ENCODE data around the gene CUEDC1.
A peak's percentile ranks its signal among the peaks of the same experiment; 100 is the strongest.

The CUEDC1 gene

DNA sequence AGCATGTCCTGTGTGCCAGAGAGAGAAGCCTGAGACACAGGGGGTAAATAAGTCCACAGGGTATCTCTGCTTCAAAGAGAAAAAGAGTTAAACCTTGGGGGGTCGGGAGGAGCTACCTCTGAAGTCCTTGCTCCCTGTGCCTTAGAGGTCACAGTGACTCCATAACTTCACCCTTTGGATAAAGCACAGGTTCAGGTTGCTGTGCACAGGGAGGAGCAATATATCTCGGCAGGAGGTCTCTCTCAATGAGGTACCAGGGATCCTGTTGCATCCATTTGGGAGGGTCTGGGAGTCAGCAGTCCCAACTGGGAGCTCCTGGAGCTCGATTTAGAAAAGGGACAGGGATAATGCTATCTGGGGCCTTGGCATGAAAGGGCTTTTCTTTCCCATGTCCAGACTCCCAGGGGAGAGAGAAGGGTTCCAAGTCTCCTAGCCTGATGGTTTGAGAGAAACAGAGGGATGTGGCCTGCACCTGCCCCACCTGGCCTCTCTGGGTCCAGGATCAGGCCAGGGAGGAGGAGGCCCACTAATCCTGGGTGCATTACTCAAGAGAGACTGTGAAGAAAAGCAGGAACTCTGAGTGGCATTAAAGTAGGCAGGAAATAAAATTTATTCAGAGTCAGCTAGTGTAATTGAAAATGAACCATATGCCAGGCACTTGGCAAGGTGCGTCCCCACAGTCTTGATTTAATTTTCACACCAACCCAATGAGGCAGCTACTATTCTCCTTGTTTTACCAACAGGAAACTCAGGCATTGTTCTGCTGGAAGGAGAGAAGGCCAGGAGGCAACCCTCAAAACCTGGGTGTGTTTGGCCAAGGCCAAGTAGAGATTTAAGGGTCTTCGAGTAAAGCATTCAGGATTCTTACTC, 40.7 kb downstream of the CUEDC1 start:
- DNase-seq: no peak

DNA sequence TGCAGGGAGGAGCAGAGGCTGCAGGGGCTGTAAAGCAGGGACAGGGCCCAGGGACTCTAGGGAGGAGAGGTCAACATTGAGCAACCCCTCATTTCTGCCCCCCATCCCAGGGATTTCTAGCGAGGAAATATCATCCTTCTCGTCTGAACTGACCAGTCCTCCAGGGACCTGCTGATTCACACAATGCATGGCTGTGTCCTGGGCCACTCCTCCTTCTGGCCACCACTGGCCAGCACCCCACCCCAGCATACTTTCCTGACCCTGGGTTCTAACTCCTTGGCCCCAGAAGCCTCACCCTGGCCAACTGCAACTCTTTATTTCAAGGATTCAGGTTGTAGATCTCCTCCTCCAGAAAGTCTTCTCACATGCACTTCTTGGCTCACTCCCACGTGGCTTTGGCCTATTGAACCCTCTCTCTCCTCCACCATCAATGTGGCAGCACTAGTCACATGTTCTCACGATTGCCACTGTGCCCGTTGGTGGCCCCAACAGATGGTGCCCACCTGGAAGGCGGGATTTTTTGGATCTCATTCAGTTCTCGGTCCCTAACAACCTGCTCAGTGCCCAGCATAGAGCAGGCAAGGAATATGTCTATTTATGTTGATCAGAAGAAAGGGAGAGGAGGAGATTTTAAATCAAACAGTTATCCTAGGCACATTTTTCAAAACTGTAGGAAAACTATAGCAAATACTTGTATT, 41.5 kb downstream of the CUEDC1 start:
- no peak for DNase-seq

DNA sequence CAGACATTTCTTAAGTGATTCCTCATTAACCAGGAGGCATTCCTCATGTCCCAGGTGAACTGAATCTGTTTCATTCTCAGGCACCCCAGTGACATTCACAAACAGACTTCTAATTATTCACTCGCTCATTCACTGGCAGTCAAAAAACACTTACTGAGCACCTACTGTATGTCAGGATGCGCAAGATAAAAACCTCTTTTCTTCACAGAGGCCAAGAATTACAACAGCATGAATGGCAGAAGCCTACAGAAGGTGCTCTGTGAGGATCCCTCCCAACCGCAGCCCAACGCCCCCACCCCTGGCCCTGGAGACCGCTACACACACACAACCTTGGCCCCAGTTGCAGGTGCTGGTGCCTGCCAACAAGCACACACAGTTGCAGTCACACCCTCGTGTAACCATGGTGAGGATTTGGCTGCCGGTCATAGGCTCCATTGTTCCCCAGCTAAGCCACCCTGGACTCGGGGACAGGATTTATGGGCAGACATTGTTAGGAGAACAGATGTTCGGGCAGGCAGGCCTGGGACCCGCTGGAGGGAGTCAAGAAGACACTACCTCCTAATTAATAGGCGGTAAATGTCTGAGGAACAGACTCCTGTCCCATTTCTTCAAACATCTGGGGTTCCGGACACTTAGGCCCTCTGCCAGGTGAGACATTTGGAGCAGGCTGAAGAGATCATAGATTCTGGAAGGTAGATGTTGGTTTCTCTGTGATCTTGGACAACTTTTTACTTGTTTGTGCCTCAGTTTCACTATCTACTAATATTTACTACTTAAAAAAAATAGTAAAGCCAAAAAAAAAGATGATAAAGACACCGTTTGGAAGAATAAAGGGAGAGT, 43.2 kb downstream of the CUEDC1 start:
- DNase-seq: no peak

DNA sequence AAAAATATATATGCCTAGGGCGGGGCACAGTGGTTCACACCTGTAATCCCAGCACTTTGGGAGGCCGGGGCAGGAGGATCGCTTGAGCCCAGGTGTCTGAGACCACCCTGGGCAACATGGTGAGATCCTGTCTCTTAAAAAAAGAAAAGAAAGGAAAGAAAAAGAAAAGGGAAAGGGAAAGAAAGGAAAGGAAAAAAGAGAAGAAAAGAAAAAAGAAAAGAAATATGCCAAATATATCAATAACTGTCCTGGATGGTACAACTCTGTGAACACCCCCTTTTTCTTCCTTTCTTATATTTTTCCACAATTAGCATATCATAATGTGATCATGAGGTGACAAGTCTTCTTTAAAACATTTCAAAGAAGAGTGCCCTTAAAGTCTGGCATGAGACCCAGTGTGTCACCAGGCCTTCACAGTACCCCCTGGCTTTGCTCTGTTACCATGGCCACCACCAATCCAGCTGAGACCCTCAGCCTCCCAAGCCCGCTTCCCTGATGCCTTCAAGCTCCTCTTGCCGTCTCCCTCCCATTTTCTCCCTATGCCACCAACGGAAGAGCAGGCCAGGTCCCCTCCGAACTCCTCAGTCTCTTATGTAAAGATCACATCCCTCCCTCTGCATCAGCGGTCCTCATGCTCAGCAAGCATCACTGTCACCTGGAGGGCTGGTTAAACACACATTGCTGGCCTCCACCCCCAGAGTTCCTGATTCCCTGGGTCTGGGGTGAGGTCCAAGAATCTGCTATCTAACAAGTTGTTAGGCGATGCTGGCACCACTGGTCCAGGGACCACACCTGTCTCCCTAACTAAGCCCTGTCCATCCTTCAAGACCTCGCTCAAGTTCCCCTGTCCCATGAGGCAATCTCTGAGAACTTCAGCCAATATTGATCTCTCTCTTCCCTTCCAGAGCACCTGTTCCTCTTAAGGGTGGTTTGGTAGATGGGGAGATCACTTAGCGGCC, 44.5 kb downstream of the CUEDC1 start:
- DNase-seq: no peak

DNA sequence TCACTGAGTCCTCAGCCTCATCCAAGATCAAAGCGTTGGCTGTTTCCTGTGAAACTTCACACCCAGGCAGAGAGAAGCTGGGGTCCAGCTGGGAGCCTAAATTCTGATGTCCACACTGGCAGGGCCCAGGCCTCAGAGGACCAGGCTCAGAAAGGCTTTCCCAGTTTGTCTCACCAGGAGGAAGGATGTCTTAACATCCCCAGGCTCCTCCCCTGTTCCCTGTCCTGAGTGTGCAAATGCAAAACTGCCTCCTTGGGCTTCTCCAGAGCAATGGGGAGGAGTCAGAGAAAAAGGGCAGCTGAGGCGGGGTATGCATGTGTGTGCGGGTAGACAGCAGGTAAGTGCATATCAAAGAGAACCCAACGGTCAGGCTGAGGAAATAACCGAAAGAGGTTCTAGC, 45.7 kb downstream of the CUEDC1 start:
- DNase-seq: no peak

DNA sequence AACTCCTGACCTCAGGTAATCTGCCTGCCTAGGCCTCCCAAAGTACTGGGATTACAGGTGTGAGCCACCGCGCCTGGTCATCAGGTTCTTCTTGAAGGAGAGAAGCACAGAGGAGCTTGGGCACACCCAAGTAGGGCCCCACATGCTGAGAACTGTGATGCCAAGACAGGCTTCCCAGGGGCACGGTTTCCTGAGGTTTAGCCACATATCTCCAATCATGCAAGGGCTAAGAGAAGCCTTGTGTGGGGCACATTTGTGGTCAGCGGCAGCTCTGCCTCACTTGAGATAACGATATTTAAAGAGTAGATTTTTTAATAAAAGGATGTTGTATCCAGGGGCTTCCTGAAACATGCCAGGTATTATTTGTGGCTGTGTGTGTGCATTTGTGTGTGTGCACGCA, 46.9 kb downstream of the CUEDC1 start:
- no peak for DNase-seq

DNA sequence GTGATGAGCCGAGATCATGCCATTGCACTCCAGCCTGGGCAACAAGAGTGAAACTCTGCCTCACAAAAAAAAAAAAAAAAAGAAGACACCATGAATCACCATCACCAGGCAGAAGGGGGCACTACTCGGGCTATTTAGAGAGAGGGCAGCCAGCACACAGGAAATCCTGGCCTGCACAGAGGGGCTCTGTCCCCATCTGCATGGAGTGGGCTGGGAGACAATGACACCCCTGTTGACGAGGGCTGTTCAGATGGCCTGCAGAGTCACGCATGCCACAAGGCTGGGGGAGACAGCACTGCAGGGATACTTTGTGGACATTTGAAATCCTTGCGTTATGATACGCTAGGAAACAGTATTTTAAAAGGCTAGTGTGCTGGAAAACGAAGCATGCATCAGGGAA, 48.3 kb downstream of the CUEDC1 start:
- no peak for DNase-seq

DNA sequence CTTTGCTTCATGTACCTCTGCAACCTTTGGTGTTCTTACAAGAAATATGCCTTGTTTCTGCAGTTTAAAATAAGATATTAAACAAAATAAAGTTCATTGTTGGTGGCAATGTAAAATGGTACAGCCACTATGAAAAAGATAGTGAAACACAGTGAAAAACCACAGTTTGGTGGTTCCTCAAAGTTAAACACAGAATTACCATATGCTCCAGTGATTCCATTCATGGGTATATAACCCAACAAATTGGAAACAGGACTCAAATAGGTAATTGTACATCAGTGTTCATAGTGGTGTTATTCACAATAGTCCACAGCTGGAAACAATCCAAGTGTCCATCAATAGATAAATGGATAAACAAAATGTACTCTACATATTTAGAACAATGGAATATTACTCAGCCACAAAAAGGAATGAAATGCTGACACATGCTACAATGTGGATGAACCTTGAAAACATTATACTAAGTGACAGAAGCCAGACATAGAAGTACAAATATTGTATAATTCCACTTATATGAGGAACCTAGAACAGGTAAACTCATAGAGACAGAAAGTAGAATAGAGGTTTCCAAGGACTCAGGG, 49.2 kb downstream of the CUEDC1 start:
- DNase-seq: no peak

DNA sequence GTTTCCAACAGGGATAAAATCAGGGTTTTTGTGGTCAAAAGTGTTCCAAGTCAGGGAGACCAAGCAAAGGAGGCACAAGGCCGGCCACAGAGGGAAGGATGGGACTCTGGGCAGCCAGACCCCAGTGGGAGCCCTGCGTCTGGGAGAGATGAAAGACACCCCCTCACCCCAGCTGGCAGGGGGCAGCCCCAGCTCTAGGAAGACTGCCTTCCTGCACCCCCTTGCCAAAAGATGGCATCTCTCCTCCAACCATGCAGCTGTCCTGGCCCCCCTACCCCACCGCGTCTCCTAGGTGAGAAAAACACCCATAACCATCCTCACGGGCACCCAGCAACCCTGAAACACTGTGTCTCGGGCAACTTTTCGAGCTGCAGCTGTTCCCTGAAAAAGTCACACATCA, 51.3 kb downstream of the CUEDC1 start:
- no peak for DNase-seq

DNA sequence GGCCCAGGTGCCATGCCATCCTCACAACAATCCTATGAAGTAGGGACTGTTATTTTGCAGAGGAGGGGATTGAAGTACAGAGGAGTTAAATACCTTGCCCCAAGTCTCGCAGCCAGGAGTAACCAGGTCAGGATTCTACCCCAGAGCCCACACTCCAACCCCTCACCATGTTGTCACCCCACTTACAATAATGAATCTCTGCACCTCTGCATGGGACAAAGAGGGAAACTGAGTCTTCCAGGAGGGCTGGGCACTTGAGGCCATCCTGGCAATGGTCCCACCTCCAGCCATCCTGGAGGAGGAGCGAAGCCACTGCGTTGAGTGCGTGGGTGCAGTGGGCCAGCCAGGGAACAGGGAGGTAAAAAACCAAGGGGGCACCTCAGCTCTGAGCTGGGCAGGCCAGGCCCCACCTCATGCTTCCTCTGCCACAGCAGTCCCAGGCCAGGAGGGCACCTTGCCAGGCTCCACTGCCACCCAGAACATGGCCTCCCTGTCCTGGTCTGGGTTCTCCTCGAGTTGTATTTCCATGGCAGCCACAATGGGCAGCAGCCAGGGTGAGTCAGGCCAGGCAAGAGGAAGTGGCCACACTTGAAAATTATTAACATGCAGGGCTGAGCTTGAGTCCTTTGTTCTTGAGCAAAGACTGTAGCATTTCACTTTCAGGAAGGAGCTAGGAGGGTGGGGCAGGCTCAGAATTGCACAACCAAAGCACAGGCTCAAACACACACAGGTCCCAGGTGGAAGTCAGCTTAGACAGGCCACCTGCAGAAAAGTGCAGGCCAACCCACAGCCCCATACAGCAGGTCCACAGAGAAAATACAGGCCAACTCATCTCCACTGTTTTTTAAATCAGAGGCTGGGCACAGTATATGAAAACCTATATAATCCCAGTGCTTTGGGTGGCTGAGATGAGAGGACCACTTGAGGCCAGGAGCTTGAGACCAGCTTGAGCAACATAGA, 52.1 kb downstream of the CUEDC1 start:
- DNase-seq: peak; percentile 21

DNA sequence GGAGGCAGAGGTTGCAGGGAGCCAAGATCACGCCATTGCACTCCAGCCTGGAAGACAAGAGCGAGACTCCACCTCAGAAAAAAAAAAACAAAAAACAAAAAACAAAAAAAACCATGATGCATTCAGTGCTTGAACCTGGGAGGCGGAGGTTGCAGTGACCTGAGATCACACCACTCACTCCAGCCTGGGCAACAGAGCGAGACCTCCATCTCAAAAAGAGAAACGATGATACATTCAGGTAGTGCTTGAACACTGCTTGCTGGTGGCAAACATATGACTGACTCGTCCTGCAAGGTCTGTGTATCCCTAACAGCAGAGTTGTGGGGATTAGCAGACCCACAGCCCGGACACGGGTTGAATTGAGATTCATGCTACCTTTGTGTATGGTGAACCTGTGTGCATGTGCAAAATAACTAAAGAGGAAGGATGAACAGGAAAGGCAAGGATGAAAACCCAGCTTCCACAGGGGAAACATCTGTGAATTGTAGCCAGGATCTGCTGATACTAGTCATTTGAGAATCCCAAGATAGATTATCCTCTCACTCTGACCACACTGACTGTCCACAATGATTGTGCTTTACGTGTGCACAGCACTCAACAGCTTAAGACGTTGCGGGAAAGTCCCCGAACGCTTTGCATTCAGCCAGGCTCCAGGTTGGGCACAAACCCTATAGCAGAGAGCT, 53.0 kb downstream of the CUEDC1 start:
- no peak for DNase-seq

DNA sequence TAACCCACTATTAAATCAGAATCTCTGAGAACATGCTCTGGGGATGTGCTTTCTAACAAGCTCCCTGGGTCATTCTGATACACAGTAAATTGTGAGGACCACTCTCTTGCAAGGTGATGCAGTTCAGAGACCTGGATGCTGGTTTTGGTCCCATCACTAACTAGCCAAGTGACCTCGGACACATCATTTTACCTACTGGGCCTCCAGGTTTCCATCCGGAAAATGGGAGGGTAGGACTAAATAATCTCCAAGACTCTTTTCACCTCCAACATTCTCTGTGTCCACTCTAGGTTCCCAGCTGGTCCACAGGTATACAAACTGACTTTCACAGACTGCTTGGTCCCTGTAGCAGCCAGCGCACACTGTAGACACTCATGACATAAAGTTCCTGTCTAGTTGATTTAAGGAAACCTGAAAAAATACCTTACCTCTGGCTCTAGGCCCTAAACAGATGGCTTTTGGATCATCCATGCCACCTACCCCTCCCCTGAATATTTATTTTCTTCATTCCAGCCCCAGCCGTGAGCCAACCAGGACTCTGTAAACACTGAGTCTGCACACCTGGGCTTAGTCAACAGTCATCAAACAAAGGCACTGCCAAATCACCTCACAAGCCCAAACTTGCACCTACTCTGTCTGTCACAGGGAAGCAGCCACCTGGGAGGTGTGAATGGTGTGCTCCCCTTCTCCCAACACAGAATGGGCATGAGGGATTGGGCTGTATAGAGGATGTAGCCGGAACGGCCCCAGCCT, 54.0 kb downstream of the CUEDC1 start:
- no peak for DNase-seq

DNA sequence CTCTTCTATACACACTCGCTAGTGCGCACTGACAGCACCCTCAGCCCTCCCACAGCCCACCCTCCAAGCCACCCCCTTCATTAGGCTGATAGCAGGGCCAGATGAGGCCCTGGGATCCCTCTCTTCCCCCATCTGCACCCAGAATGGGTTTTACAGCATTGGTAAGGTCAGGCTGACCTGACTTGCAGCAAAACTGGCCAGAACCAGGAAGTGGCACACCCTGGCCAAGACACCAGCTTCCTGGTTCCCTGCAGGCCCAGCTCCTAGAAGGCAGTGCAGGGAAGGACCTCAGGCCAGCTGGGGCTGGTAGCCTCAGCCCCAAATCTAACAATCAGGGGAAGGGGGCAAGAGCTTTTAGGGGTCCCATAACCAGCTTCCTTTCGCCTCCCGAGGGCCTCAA, 55.4 kb downstream of the CUEDC1 start:
- DNase-seq: no peak

DNA sequence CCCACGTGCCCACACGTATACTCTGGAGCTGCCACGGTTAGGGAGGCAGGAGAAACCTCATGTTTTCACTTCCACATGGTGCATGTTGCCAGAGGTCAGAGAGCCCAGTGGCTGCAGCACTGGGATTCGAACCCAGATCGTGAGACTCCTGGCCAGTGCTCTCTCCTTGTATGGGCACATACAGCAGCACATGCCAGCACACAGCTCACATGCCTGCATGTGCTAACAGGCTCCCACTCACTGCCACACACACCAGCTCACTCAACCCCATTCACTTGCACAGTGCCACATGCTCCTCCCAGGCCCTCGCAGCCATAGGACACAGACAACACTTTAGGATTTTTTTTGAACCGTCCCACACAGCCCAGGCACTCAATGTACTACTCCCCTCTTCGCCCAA, 55.8 kb downstream of the CUEDC1 start:
- no peak for DNase-seq

DNA sequence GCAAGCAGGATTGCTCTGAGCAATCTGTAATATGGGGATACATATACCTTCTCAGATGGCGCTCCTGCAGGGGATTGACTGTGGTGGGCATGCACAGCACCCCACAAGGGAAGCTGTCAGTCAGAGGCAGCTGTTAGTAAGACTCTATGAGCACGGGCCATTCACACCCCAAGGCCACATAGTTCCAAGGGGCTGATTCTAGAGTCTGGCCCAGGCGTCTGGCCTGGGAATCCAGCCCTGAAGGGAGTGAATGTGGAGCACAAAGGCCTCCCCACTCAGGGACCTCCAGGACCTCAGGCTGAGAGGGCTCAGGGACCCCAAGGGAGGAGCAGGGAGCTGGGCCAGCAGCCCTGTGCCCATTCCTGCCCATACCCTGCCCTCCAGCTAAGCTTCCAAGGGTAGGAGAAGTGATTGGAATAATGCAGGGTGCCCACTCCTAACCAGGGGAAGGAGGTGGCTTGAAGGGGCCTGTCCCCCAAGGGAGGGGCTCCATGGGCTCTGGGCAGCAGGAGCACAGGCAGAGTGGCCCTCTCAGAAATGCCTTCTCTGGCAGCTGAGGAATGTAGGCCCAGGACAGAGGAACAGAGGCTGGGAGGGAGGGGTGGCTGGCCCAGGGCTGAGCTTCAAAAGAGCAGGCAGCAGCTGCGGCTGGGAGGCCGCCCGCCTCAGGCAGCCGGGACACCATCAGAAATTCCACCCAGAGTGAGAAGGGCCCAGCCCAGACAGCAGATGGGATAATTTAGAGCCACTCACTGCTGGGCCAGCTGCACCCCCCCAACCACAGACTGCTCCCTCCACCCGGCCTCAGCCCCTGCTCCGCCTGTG, 56.5 kb downstream of the CUEDC1 start:
- no peak for DNase-seq

DNA sequence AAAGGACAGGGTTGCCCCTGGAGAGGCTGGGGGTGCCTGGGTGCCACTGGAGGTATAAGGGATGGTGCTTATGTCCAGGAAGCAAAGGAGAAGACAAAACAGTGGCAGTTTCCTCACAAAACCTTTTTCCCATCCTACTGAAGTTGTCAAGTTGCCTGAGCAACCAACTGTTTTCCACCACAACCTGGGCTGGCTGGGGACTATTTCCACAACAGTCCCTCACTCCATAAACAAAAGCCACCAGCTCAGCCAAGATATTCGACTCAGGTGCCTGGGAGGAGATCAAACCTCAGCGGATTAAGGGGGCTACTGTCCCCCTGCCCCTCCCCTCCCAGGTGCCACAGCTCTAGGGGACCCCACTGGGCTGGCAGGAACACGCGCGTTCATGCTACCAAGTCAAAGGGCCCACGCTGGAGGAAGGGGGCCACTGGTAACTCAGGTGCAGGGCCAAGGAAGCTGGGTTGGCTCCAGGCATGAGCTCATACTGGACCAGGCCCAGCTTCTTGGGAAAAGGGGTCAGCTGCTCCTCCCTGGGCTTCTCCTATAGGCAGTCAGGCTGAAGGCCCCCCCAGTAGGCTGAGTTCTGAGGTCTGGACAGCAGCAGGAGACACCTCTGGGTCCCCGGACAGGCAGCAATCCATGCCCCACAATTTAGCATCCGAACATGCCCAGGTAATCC, 59.7 kb downstream of the CUEDC1 start:
- DNase-seq: no peak

DNA sequence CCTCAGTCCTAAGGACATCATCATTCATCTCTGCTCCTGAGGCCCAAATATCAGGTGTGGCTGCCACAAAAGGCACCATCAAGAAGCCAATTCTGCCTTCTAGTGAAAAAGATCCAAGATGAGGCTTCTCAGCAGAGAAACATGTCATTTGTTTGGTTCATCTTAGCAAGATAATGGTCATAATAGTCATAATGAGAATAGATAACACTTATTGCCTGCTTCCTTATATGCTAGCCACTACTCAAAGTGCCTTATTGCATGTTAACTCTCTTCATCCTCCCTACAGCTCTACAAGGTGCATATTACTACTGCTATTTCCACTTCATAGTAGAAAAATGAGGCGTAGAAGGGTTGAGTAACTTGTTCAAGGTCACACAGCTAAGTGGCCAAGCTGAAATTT, 60.4 kb downstream of the CUEDC1 start:
- no peak for DNase-seq

All from KG1 (cell line).